RWPE1 (cell line): ENCODE data around the gene L3MBTL3.
A peak's percentile ranks its signal among the peaks of the same experiment; 100 is the strongest.

Source experiments
- CTCF ChIA-PET: fragments of 350-600 bp; sonication (Branson Sonifier 250); formaldehyde crosslinking; extraction: SDS; loops from one replicate; lab custom pipeline; 2021; lab: Yijun Ruan, JAX
- POLR2A ChIA-PET: fragments of 400-600 bp; formaldehyde crosslinking; extraction: SDS; loops from one replicate; lab custom pipeline; 2020; ENCODE audit warnings: antibody characterized with exemption; ENCODE audit not compliant: low non-redundant PET; lab: Yijun Ruan, JAX
- DNase-seq: peaks from one replicate; pipeline ENCODE4 v3.0.0; 2012; ENCODE audit warnings: low spot score
- H3K27ac ChIP-seq: fragments of 450-650 bp; 2 replicates; pipeline ENCODE4 v1.5.1; 2017
- TF ChIP-seq, protein P1 (sequence below): fragments of 450-650 bp; conservative IDR thresholded peaks from 2 replicates; pipeline ENCODE4 v1.5.1; 2017; ENCODE audit warnings: low read depth, mild to moderate bottlenecking

The L3MBTL3 gene

DNA sequence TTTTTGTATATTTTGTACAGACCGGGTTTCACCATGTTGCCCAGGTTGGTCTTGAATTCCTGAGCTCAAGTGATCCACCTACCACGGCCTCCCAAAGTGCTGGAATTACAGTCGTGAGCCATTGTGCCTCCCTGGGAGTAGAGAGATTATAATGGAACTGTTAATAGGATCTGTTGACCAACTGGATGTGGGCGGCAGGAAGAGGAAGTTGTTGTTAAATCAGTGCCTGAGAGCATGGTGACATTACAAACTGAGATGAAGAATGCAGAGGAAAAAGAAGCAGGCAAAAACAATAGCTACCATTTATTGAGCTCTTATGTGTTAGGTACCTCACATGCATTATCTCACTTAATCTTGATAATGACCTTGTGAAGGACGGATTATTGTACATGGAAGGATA, 9.2 kb upstream of the L3MBTL3 start:
- CTCF ChIA-PET = interaction anchor here (0.6 kb wide), 1 partner anchor 153 kb away, joined by 5 read pairs; no protein-coding TSS in a partner anchor
- no peak overlapping the region for H3K27ac ChIP-seq
- TF ChIP-seq, protein P1, sequence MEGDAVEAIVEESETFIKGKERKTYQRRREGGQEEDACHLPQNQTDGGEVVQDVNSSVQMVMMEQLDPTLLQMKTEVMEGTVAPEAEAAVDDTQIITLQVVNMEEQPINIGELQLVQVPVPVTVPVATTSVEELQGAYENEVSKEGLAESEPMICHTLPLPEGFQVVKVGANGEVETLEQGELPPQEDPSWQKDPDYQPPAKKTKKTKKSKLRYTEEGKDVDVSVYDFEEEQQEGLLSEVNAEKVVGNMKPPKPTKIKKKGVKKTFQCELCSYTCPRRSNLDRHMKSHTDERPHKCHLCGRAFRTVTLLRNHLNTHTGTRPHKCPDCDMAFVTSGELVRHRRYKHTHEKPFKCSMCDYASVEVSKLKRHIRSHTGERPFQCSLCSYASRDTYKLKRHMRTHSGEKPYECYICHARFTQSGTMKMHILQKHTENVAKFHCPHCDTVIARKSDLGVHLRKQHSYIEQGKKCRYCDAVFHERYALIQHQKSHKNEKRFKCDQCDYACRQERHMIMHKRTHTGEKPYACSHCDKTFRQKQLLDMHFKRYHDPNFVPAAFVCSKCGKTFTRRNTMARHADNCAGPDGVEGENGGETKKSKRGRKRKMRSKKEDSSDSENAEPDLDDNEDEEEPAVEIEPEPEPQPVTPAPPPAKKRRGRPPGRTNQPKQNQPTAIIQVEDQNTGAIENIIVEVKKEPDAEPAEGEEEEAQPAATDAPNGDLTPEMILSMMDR = no peak
- no peak for DNase-seq
- POLR2A ChIA-PET = no interaction called here

DNA sequence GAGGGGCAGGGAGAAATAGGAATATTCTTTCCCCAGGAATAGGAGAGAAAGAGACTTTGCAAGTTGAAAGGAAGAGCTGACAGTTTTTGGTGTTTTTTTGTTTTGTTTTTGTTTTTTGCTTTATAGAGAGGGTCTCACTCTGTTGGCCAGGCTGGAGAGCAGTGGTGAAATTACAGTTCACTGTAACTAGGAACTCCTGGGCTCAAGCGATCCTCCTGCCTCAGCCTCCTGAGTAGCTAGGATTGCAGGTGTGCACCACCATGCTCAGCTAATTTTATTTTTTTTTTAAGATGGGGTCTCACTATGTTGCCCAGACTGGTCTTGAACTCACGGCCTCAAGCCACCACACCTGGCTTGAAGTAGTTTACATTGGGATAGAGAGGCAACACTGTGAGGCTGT, 8.0 kb upstream of the L3MBTL3 start:
- CTCF ChIA-PET = no interaction called here
- POLR2A ChIA-PET = interaction anchor here (0.6 kb wide), 1 partner anchor 1439 kb away, joined by 4 read pairs; no protein-coding TSS in a partner anchor
- no peak for DNase-seq
- TF ChIP-seq, protein P1 = no peak
- no peak overlapping the region for H3K27ac ChIP-seq

DNA sequence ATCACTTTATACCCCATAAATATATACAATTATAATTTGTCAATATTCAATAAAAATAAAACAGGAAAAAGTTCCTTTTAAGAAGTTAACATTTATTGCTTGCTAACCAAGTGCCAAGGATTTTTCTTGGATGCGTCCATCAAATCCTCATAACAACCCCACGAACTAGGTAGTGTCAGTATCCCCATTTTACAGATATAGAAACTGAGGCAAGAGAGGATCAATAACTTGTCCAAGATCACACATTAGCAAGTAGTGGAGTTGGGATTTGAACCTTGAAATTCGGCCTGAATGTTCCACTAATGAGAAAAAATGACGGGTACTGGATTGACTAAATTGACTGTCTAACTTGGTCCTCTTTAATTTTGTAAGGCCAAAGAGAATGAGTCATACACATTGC, 5.7 kb upstream of the L3MBTL3 start:
- no peak for DNase-seq
- no peak overlapping the region for H3K27ac ChIP-seq
- ChIA-PET CTCF (no interaction called here), POLR2A (no interaction called here)
- TF ChIP-seq, protein P1 = no peak

DNA sequence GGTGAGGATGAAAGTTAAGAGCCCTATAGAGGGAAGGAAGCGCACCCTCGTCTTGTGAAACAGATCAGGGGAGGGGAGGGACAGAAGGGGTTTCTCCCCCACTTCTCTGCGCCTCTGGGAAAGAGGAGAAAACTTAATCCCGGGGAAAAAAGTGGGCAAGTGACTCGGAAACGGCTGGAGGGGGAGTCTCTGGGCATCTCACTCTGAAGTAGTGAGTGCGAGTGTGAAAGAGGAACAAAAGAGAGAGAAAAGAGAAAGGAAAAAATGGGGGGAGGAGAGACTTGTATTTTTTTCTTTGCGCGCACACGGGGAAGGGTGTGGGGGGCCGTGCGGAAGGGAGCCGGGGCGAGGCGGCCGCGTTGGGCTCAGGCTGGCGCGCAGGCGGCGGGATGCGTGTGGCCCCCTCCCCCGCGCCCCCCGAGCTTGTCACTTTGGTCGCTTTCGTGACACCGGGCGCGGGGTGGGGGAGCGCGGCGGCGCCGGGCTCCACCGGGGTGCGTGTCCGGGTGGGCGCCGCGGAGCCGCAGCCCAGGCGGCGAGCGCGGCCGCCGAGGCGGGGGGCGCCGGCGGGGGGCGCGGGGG, 454 bp downstream of the L3MBTL3 start:
- ChIA-PET POLR2A (no interaction called here), CTCF (interaction anchor here (0.6 kb wide), 1 partner anchor 653 kb away, joined by 3 read pairs; no protein-coding TSS in a partner anchor)
- no peak for DNase-seq
- H3K27ac ChIP-seq = peak overlapping the region; percentile 93
- TF ChIP-seq, protein P1 = no peak

DNA sequence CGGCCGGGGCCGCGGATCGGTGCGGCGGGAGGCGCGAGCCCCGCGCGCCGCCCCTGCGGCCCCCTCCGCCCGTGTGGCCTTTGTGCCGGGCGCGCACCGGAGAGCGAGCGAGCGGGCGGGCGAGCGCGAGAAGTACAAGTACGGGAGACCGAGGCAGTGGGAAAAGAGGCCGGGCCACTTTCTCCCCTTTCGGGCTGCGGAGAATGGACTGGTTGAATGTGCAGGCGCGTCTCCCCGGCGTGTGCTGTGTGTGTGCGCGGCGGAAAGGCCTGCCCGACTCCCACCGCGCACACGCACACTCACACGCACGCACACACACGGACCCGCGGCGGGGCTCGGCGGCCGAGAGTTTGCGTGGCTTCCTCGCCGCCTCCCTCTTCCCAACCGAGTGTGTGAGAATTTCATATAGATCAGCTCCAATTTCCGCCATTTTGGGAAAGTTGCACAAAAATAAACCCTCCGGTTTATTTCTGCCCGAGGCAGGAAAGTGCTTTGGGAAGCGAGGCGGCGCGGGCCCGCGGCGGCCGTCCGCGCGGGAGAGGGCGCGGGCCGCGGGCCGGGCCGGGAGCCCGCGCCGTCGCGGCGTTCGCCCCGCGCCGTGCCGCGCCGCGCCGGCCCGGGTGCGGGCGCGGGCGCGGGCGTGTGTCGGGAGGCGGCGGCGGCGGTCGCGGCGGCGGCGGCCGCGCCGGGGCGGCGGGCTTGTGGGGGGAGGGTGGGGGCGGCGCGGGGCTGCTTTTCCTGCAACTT, 1.1 kb downstream of the L3MBTL3 start:
- TF ChIP-seq, protein P1 = no peak
- ChIA-PET CTCF (interaction anchor here (0.6 to 0.8 kb wide), 4 partner anchors 106 to 993 kb away, joined by 3 to 5 read pairs (median 4); no protein-coding TSS in a partner anchor), POLR2A (no interaction called here)
- H3K27ac ChIP-seq = peak overlapping the region; percentile 93
- DNase-seq = peak; percentile 20

DNA sequence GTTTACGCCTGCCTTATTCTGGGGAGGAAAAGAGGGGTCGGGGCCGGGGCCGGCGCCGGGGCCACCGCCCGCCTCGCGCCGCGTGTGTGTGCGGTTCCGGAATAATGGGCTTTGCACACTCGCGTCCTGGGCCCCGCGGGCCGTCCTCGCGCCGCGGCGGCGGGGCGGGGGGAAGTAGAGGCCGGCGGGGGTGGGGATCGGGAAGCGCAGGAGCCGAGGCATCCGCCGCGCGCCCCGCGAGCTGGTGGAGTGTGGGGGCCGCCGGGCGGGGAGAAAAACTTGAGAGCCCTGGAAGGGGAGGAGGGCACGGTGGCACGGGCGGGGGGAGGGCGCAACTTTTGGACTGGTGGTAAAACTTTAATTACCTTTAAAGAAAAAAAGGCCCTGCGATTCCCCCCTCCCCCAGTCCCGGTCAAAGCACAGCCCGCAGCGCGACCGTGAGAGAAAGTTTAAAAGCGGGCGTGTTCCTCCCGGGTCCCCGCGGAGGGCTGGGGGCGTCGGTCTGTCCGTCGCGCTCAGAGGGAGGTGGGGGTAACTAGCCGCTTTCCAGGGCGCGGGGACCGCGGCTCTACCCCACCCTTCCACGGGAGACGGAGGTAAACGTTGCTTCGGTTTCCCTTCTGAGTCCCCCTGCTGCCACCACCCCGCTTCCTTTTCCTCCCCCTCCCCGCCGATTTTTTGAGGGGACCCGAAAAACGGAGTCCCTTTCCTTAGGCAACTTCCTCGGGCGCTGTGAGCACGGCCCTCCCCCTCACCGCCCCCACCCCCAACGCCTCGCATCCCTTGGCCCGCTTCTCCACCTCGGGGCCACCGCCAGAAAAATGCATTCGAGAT, 1.9 kb downstream of the L3MBTL3 start:
- H3K27ac ChIP-seq = peak overlapping the region; percentile 93
- TF ChIP-seq, protein P1 = no peak
- peak; percentile 25 for DNase-seq
- ChIA-PET POLR2A (no interaction called here), CTCF (interaction anchor here (0.6 to 0.8 kb wide), 3 partner anchors 107 to 994 kb away, joined by 3 to 5 read pairs (median 4); no protein-coding TSS in a partner anchor)
